ENCODE results near the gene C5orf15.

DNA sequence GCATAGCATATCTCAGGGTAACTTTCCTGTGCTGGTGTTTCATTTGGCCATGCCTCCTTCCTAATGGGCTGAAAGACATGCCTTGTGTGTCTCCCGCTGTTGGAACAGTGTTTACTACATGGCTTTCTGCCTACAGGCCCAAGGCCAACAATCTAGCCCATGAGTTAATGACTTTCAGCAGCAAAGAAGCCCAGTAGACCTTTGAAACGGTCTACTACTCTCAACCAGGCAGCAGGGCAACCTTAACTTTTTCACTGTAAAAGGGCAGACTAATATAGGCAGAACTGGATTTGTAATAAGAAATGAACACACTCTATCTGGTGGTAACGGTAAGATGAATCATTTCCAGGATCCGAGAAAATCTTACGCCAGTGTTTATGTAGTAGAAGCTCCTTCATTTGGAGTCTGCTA is 21.0 kb downstream of the C5orf15 start:
- TF ChIP-seq POLR2AphosphoS5 (IDR thresholded peaks at IDR 0.05; ENCODE audit: low read depth): no peak
- TF ChIP-seq, protein P1, sequence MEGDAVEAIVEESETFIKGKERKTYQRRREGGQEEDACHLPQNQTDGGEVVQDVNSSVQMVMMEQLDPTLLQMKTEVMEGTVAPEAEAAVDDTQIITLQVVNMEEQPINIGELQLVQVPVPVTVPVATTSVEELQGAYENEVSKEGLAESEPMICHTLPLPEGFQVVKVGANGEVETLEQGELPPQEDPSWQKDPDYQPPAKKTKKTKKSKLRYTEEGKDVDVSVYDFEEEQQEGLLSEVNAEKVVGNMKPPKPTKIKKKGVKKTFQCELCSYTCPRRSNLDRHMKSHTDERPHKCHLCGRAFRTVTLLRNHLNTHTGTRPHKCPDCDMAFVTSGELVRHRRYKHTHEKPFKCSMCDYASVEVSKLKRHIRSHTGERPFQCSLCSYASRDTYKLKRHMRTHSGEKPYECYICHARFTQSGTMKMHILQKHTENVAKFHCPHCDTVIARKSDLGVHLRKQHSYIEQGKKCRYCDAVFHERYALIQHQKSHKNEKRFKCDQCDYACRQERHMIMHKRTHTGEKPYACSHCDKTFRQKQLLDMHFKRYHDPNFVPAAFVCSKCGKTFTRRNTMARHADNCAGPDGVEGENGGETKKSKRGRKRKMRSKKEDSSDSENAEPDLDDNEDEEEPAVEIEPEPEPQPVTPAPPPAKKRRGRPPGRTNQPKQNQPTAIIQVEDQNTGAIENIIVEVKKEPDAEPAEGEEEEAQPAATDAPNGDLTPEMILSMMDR (IDR thresholded peaks at IDR 0.05; ENCODE audit: insufficient read depth, low read length): no peak
- TF ChIP-seq SPI1 (IDR thresholded peaks at IDR 0.05; ENCODE audit: borderline replicate concordance, low read depth): no peak
- TF ChIP-seq, protein P2, sequence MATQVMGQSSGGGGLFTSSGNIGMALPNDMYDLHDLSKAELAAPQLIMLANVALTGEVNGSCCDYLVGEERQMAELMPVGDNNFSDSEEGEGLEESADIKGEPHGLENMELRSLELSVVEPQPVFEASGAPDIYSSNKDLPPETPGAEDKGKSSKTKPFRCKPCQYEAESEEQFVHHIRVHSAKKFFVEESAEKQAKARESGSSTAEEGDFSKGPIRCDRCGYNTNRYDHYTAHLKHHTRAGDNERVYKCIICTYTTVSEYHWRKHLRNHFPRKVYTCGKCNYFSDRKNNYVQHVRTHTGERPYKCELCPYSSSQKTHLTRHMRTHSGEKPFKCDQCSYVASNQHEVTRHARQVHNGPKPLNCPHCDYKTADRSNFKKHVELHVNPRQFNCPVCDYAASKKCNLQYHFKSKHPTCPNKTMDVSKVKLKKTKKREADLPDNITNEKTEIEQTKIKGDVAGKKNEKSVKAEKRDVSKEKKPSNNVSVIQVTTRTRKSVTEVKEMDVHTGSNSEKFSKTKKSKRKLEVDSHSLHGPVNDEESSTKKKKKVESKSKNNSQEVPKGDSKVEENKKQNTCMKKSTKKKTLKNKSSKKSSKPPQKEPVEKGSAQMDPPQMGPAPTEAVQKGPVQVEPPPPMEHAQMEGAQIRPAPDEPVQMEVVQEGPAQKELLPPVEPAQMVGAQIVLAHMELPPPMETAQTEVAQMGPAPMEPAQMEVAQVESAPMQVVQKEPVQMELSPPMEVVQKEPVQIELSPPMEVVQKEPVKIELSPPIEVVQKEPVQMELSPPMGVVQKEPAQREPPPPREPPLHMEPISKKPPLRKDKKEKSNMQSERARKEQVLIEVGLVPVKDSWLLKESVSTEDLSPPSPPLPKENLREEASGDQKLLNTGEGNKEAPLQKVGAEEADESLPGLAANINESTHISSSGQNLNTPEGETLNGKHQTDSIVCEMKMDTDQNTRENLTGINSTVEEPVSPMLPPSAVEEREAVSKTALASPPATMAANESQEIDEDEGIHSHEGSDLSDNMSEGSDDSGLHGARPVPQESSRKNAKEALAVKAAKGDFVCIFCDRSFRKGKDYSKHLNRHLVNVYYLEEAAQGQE (IDR thresholded peaks at IDR 0.05; ENCODE audit: insufficient replicate concordance, low read depth): no peak

All from HL-60 (cell line).